ENCODE data around the gene ST6GAL2.

Gene ST6GAL2

GRCh38 chr2:106816974-106817373 lies 69.0 kb downstream of the ST6GAL2 start:
- no peak for FAIRE-seq

- FAIRE-seq = no peak
Measured at GRCh38 chr2:106812841-106813240, 73.1 kb downstream of the ST6GAL2 start.

- no peak for FAIRE-seq
Measured at GRCh38 chr2:106812383-106812782, 73.6 kb downstream of the ST6GAL2 start.

GRCh38 chr2:106805716-106806115 lies 80.3 kb downstream of the ST6GAL2 start:
- FAIRE-seq = no peak

- no peak for FAIRE-seq
Measured at GRCh38 chr2:106804161-106804560, 81.8 kb downstream of the ST6GAL2 start.

GRCh38 chr2:106800976-106801655 lies 84.9 kb downstream of the ST6GAL2 start:
- no peak for FAIRE-seq

GRCh38 chr2:106800180-106800579 lies 85.8 kb downstream of the ST6GAL2 start:
- FAIRE-seq = no peak

GRCh38 chr2:106798826-106799552 lies 87.0 kb downstream of the ST6GAL2 start:
- no peak for FAIRE-seq

GRCh38 chr2:106797494-106797893 lies 88.5 kb downstream of the ST6GAL2 start:
- FAIRE-seq = no peak

- FAIRE-seq = no peak
Measured at GRCh38 chr2:106792671-106793070, 93.3 kb downstream of the ST6GAL2 start.

- no peak for FAIRE-seq
Measured at GRCh38 chr2:106789185-106789584, 96.8 kb downstream of the ST6GAL2 start.

GRCh38 chr2:106782681-106783080 lies 103.3 kb downstream of the ST6GAL2 start:
- no peak for FAIRE-seq

GRCh38 chr2:106781196-106781595 lies 104.8 kb downstream of the ST6GAL2 start:
- FAIRE-seq = no peak

GRCh38 chr2:106771811-106772210 lies 114.2 kb downstream of the ST6GAL2 start:
- no peak for FAIRE-seq

- FAIRE-seq = no peak
Measured at GRCh38 chr2:106770986-106771385, 115.0 kb downstream of the ST6GAL2 start.

GRCh38 chr2:106764614-106765013 lies 121.4 kb downstream of the ST6GAL2 start:
- no peak for FAIRE-seq

- FAIRE-seq = no peak
Measured at GRCh38 chr2:106759966-106760365, 126.0 kb downstream of the ST6GAL2 start.

- FAIRE-seq = no peak
Measured at GRCh38 chr2:106758901-106759497, 127.0 kb downstream of the ST6GAL2 start.

Measured in colon (tissue), 2 donors.